ENCODE results near the gene RXFP4.

GRCh38 chr1:155968670-155969069, 27.2 kb downstream of the RXFP4 start:
- TF ChIP-seq CTCF (IDR thresholded peaks at IDR 0.05; ENCODE audit: low read depth, low read length, missing input control) (no peak), REST (IDR thresholded peaks at IDR 0.05) (no peak), RAD21 (IDR thresholded peaks at IDR 0.05) (no peak), JUND (IDR thresholded peaks at IDR 0.05) (no peak), YY1 (IDR thresholded peaks at IDR 0.05) (no peak), GABPA (IDR thresholded peaks at IDR 0.05 in 1 of 2, conservative IDR thresholded peaks at IDR 0.05 in 1 of 2) (no peak), ZBTB33 (IDR thresholded peaks at IDR 0.05) (no peak), TAF1 (conservative IDR thresholded peaks at IDR 0.05) (no peak), FOXA1 (IDR thresholded peaks at IDR 0.05) (no peak), EGR1 (IDR thresholded peaks at IDR 0.05; ENCODE audit: low read depth in 2 of 2) (no peak), MAX (IDR thresholded peaks at IDR 0.05) (no peak), ATF3 (IDR thresholded peaks at IDR 0.05) (no peak)

All from liver (tissue), 3 donors.